ENCODE measurements around the gene MRPL52.
A peak's percentile ranks its signal among the peaks of the same experiment; 100 is the strongest.

MRPL52 gene

DNA sequence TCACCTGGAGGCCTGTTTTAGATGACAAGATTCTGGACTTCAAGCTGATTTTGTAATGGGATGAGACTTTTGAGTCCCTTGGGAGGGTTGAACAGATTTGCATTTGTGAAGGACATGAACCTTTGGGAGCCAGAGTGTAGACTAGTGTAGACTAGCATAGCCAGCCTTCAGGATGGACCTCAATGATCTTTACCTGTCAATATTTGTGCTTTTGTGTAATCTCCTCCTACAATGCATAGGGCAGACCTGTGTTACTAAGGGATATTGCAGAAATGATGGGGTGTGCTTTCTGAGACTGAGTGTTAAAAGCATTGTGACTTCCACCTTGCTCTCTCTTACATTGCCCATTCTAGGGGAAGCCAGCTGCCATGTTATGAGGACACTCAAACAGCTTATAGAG lies 32.0 kb downstream of the MRPL52 start:
- Histone ChIP-seq H3K4me3 (ENCODE audit: low read depth in 1 of 2, low read length in 2 of 2) (no peak overlapping the region), H3K4me1 (ENCODE audit: insufficient read depth, low read length) (no peaks in the 10 kb centered on the region), H3K4me2 (ENCODE audit: insufficient read depth, low read length) (no peak overlapping the region), H4K20me1 (ENCODE audit: insufficient read depth, low read length) (no peaks in the 10 kb centered on the region), H3K79me2 (ENCODE audit: insufficient read depth, low read length) (no peaks in the 10 kb centered on the region), H2AFZ (ENCODE audit: low read depth, low read length) (no peak overlapping the region), H3K27me3 (ENCODE audit: insufficient read depth, low read length, poor library complexity) (peaks cover 15% of the 10 kb centered on the region), H3K36me3 (ENCODE audit: insufficient read depth, low read length) (no peaks in the 10 kb centered on the region), H3K27ac (ENCODE audit: low read length) (no peak overlapping the region), H3K9me3 (ENCODE audit: insufficient read depth, low read length, severe bottlenecking) (no peaks in the 10 kb centered on the region), H3K9ac (ENCODE audit: low read depth, low read length) (no peak overlapping the region)
- DNase-seq, result no peak
- no peak for ATAC-seq (ENCODE audit: insufficient read depth, low read depth)
- TF ChIP-seq EZH2 (IDR thresholded peaks at IDR 0.05; ENCODE audit: borderline replicate concordance, low read depth, low read length, severe bottlenecking), result no peak
- TF ChIP-seq, protein P1, sequence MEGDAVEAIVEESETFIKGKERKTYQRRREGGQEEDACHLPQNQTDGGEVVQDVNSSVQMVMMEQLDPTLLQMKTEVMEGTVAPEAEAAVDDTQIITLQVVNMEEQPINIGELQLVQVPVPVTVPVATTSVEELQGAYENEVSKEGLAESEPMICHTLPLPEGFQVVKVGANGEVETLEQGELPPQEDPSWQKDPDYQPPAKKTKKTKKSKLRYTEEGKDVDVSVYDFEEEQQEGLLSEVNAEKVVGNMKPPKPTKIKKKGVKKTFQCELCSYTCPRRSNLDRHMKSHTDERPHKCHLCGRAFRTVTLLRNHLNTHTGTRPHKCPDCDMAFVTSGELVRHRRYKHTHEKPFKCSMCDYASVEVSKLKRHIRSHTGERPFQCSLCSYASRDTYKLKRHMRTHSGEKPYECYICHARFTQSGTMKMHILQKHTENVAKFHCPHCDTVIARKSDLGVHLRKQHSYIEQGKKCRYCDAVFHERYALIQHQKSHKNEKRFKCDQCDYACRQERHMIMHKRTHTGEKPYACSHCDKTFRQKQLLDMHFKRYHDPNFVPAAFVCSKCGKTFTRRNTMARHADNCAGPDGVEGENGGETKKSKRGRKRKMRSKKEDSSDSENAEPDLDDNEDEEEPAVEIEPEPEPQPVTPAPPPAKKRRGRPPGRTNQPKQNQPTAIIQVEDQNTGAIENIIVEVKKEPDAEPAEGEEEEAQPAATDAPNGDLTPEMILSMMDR (IDR thresholded peaks at IDR 0.05; ENCODE audit: borderline replicate concordance, extremely low read depth, low read length, poor library complexity, severe bottlenecking), result no peak

- H3K9ac ChIP-seq (ENCODE audit: low read depth, low read length), result no peak overlapping the region
- TF ChIP-seq, protein P1 (IDR thresholded peaks at IDR 0.05; ENCODE audit: borderline replicate concordance, extremely low read depth, low read length, poor library complexity, severe bottlenecking), result no peak
- no peak for TF ChIP-seq EZH2 (IDR thresholded peaks at IDR 0.05; ENCODE audit: borderline replicate concordance, low read depth, low read length, severe bottlenecking)
- H3K9me3 ChIP-seq (ENCODE audit: insufficient read depth, low read length, severe bottlenecking), result no peaks in the 10 kb centered on the region
- H3K27me3 ChIP-seq (ENCODE audit: insufficient read depth, low read length, poor library complexity), result peaks cover 10% of the 10 kb centered on the region
- DNase-seq (no peak), ATAC-seq (ENCODE audit: insufficient read depth, low read depth) (no peak)
- no peaks in the 10 kb centered on the region for H4K20me1 ChIP-seq (ENCODE audit: insufficient read depth, low read length)
- H3K4me2 ChIP-seq (ENCODE audit: insufficient read depth, low read length), result no peak overlapping the region
- H3K4me3 ChIP-seq (ENCODE audit: low read depth in 1 of 2, low read length in 2 of 2), result no peak overlapping the region
- no peaks in the 10 kb centered on the region for H3K4me1 ChIP-seq (ENCODE audit: insufficient read depth, low read length)
- no peaks in the 10 kb centered on the region for H3K79me2 ChIP-seq (ENCODE audit: insufficient read depth, low read length)
- no peak overlapping the region for H3K27ac ChIP-seq (ENCODE audit: low read length)
- H2AFZ ChIP-seq (ENCODE audit: low read depth, low read length), result no peak overlapping the region
- H3K36me3 ChIP-seq (ENCODE audit: insufficient read depth, low read length), result no peaks in the 10 kb centered on the region
Observed at GRCh38 chr14:22864979-22865378, 35.3 kb downstream of the MRPL52 start.

DNA sequence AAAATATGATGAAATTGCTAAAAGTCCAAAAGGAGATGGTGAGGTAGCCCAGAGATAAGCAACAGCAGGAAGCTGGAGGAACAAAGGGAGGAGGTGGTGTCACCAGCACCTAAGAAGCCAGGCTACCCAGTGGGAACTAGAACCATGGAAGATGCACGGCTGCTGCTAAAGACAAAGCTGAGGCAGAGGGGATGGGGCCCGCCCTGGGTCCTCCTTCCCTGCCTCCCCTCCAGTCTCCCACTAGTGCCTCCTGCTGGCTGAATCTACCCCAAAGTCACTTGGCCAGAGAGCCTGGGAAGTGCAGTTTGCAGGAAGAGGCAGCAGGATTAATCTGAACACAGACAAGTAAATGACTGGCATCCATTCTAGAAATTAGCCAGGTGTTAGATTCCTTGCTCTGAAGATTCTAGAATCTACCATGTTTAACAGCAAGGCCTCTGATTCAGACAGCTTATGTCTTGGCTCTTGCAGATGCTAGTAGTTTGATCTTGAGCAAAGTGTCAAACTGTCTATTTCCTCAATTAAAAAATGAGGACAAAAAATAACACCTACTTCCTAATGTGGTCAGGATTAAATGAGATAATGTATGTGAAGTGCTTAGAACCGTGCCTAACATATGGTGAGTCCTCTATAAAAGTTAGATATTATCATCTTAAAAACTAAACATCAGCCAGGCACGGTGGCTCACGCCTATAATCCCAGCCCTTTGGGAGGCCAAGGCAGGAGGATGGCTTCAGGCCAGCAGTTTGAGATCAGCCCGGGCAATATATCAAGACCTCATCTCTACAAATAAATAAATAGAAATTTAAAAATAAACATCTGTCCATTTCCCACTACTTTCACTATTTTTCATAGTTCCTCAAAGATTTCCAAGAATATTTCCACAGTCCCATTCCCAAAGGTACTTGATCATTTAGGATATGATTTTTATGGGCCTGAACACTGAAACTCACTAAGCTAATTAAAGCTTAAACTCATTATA lies 36.0 kb downstream of the MRPL52 start:
- DNase-seq (peak; percentile 32), ATAC-seq (ENCODE audit: insufficient read depth, low read depth) (peak; percentile 45; the same call in 2 of the 3 replicates)
- peaks cover 6% of the 10 kb centered on the region; the same call in 1 of the 2 replicates for H3K4me1 ChIP-seq (ENCODE audit: insufficient read depth, low read length)
- H4K20me1 ChIP-seq (ENCODE audit: insufficient read depth, low read length), result no peaks in the 10 kb centered on the region
- H3K27me3 ChIP-seq (ENCODE audit: insufficient read depth, low read length, poor library complexity), result peaks cover 10% of the 10 kb centered on the region
- H3K79me2 ChIP-seq (ENCODE audit: insufficient read depth, low read length), result no peaks in the 10 kb centered on the region
- H3K4me2 ChIP-seq (ENCODE audit: insufficient read depth, low read length), result no peak overlapping the region
- H3K27ac ChIP-seq (ENCODE audit: low read length), result no peak overlapping the region
- H3K4me3 ChIP-seq (ENCODE audit: low read depth in 1 of 2, low read length in 2 of 2), result no peak overlapping the region
- H2AFZ ChIP-seq (ENCODE audit: low read depth, low read length), result no peak overlapping the region
- no peaks in the 10 kb centered on the region for H3K36me3 ChIP-seq (ENCODE audit: insufficient read depth, low read length)
- H3K9ac ChIP-seq (ENCODE audit: low read depth, low read length), result no peak overlapping the region
- TF ChIP-seq EZH2 (IDR thresholded peaks at IDR 0.05; ENCODE audit: borderline replicate concordance, low read depth, low read length, severe bottlenecking), result no peak
- TF ChIP-seq, protein P1 (IDR thresholded peaks at IDR 0.05; ENCODE audit: borderline replicate concordance, extremely low read depth, low read length, poor library complexity, severe bottlenecking), result peak; percentile 56
- no peaks in the 10 kb centered on the region for H3K9me3 ChIP-seq (ENCODE audit: insufficient read depth, low read length, severe bottlenecking)
